ENCODE results near the gene PEX19. TPM values are rescaled to one million over a fixed set of nuclear protein-coding genes. Genes with fewer than 3 reads are reported as not detected.

Gene PEX19
- total RNA-seq, 2 experiments from 2014 or later = 34.7 to 47.3 TPM

DNA sequence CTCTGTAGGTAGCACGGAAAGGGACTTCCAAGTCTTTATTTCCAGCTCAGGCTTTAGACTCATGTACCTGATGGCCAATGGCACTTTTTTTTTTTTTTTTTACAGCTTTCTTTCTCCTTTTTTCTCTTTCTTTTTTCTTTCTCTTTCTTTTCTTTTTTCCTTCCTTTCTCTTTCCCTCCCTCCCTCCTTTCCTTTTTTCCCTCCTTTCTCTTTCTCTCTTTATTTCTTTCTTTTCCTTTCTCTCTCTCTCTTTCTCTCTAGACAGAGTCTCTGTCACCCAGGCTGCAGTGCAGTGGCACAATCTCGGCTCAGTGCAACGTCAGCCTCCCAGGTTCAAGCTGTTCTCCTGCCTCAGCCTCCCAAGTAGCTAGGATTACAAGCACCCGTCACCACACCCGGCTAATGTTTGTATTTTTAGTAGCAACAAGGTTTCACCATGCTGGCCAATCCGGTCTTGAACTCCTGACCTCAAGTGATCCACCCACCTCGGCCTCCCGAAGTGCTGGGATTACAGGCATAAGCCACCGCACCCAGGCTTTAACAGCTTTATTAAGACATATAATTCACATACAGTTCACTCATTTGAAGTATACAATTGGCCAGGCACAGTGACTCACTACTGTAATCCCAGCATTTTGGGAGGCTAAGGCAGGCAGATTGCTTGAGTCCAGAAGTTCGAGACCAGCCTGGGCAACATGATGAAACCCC, 17.5 kb downstream of the PEX19 start:
- Histone ChIP-seq H3K4me1 (ENCODE audit: insufficient read depth, low read length, poor library complexity, severe bottlenecking) (peaks cover 5% of the 10 kb centered on the region), H3K27ac (ENCODE audit: low read depth, low read length, poor library complexity, severe bottlenecking) (no peak overlapping the region), H3K9me2 (ENCODE audit: insufficient read depth, low read length) (no peaks in the 10 kb centered on the region), H3K4me3 (ENCODE audit: low read depth, low read length, poor library complexity, severe bottlenecking) (no peak overlapping the region), H3K79me2 (ENCODE audit: insufficient read depth, low read depth, low read length) (no peaks in the 10 kb centered on the region), H4K20me1 (ENCODE audit: insufficient read depth, low read length) (no peaks in the 10 kb centered on the region), H3K36me3 (ENCODE audit: insufficient read depth, low read length) (no peaks in the 10 kb centered on the region), H2AFZ (ENCODE audit: low read length) (no peak overlapping the region), H3K4me2 (ENCODE audit: low read length) (no peak overlapping the region), H3K9me3 (ENCODE audit: low read length) (no peaks in the 10 kb centered on the region)
- BruUV-seq (replicated peaks) = no TSS peak
- POLR2A ChIA-PET = interaction anchor here (0.6 to 1.5 kb wide), 5 partner anchors 13 to 759 kb away, joined by 3 to 5 read pairs (median 3); no protein-coding TSS in a partner anchor
- no peak for DNase-seq (ENCODE audit: low spot score)
- TF ChIP-seq, protein P1, sequence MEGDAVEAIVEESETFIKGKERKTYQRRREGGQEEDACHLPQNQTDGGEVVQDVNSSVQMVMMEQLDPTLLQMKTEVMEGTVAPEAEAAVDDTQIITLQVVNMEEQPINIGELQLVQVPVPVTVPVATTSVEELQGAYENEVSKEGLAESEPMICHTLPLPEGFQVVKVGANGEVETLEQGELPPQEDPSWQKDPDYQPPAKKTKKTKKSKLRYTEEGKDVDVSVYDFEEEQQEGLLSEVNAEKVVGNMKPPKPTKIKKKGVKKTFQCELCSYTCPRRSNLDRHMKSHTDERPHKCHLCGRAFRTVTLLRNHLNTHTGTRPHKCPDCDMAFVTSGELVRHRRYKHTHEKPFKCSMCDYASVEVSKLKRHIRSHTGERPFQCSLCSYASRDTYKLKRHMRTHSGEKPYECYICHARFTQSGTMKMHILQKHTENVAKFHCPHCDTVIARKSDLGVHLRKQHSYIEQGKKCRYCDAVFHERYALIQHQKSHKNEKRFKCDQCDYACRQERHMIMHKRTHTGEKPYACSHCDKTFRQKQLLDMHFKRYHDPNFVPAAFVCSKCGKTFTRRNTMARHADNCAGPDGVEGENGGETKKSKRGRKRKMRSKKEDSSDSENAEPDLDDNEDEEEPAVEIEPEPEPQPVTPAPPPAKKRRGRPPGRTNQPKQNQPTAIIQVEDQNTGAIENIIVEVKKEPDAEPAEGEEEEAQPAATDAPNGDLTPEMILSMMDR (conservative IDR thresholded peaks at IDR 0.05; ENCODE audit: low read length) = no peak
- TF ChIP-seq EZH2phosphoT487 (IDR thresholded peaks at IDR 0.05; ENCODE audit: borderline replicate concordance, low read depth, low read length) = no peak
- CTCF ChIA-PET (ENCODE audit: unreplicated experiment) = no interaction called here
- intact Hi-C loops (cut with micrococcal nuclease; ENCODE audit: unreplicated experiment) = no loop called here

DNA sequence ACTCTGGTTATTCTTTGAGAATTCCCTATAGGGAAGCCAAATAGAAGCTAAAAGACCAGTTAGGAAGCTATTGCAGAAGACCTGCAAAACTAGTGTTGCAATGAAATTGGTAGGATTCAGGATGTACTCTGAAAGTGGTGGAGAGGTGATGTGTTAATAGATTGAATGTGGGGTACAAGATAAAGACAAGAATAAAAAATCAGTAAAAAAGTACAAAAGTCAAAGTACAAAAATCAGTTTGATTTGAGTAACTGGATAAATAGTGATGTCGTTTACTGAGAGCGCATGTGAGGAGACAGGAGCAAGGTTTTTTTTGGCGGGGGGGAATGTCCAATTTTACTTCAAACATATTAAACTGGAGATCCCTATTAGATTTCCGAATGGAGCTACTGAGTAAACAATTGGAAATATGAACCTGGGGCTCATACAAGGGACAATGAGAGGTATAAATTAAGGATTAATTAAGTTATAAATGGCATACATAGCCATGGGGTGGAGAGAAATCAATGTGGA, 20.1 kb downstream of the PEX19 start:
- Histone ChIP-seq H3K36me3 (ENCODE audit: insufficient read depth, low read length) (peaks cover 5% of the 10 kb centered on the region; the same call in 1 of the 2 replicates), H3K27ac (ENCODE audit: low read depth, low read length, poor library complexity, severe bottlenecking) (no peak overlapping the region), H3K9me3 (ENCODE audit: low read length) (no peaks in the 10 kb centered on the region), H4K20me1 (ENCODE audit: insufficient read depth, low read length) (peaks cover 5% of the 10 kb centered on the region; the same call in 1 of the 2 replicates), H3K4me3 (ENCODE audit: low read depth, low read length, poor library complexity, severe bottlenecking) (no peak overlapping the region), H3K4me1 (ENCODE audit: insufficient read depth, low read length, poor library complexity, severe bottlenecking) (peaks cover 20% of the 10 kb centered on the region), H3K79me2 (ENCODE audit: insufficient read depth, low read depth, low read length) (peaks cover 22% of the 10 kb centered on the region), H3K4me2 (ENCODE audit: low read length) (no peak overlapping the region), H3K9me2 (ENCODE audit: insufficient read depth, low read length) (no peaks in the 10 kb centered on the region), H2AFZ (ENCODE audit: low read length) (no peak overlapping the region)
- ChIA-PET POLR2A (interaction anchor here (0.5 to 1.3 kb wide), 6 partner anchors 11 to 157 kb away, joined by 3 to 6 read pairs (median 4); partner anchors contain the start of gene PEX19), CTCF (ENCODE audit: unreplicated experiment) (interaction anchor here (1.4 kb wide), 1 partner anchor 12 kb away, joined by 7 read pairs; no protein-coding TSS in a partner anchor)
- no TSS peak for BruUV-seq (replicated peaks)
- DNase-seq (ENCODE audit: low spot score) = no peak
- intact Hi-C loops (cut with micrococcal nuclease; ENCODE audit: unreplicated experiment) = no loop called here
- TF ChIP-seq EZH2phosphoT487 (IDR thresholded peaks at IDR 0.05; ENCODE audit: borderline replicate concordance, low read depth, low read length) = no peak
- TF ChIP-seq, protein P1 (conservative IDR thresholded peaks at IDR 0.05; ENCODE audit: low read length) = no peak

All from OCI-LY7 (cell line).